Stimulated activated CD8-positive, alpha-beta memory T cell treated with anti-CD3 and anti-CD28 coated beads, Interleukin-4, amount 100 ng/mL, for 1 hour (primary cell): ENCODE data around the gene ITGA6.

Experiments used
- DNase-seq, 2 donors: peaks; one replicate each; pipeline ENCODE4 v3.0.0-alpha.2; 2020; ENCODE audit warnings: low read depth in 2 of 2, low spot score in 1 of 2

The ITGA6 gene

GRCh38 chr2:172464400-172465129 is 37.2 kb downstream of the ITGA6 start:
- no peak for DNase-seq

- peak; percentile 18 to 52 for DNase-seq
These were observed 38.3 kb downstream of the ITGA6 start for GRCh38 chr2:172465417-172466334.

GRCh38 chr2:172467382-172467781 is 40.0 kb downstream of the ITGA6 start:
- no peak for DNase-seq

GRCh38 chr2:172470958-172471922 is 43.9 kb downstream of the ITGA6 start:
- DNase-seq = no peak

GRCh38 chr2:172472446-172473033 is 45.2 kb downstream of the ITGA6 start:
- no peak for DNase-seq

GRCh38 chr2:172473167-172473566 is 45.8 kb downstream of the ITGA6 start:
- DNase-seq = no peak

GRCh38 chr2:172478353-172478752 is 51.0 kb downstream of the ITGA6 start:
- DNase-seq = no peak

- DNase-seq = no peak
These were observed 53.2 kb downstream of the ITGA6 start for GRCh38 chr2:172480301-172481218.

GRCh38 chr2:172481507-172482262 is 54.3 kb downstream of the ITGA6 start:
- no peak for DNase-seq

- no peak for DNase-seq
These were observed 56.9 kb downstream of the ITGA6 start for GRCh38 chr2:172484253-172484652.

GRCh38 chr2:172484706-172485105 is 57.3 kb downstream of the ITGA6 start:
- no peak for DNase-seq

- no peak for DNase-seq
These were observed 61.2 kb downstream of the ITGA6 start for GRCh38 chr2:172488556-172488955.

GRCh38 chr2:172489681-172490080 is 62.3 kb downstream of the ITGA6 start:
- no peak for DNase-seq

- DNase-seq = no peak
These were observed 68.8 kb downstream of the ITGA6 start for GRCh38 chr2:172496160-172496608.

- DNase-seq = no peak
These were observed 79.8 kb downstream of the ITGA6 start for GRCh38 chr2:172507199-172507598.

GRCh38 chr2:172510088-172510487 is 82.7 kb downstream of the ITGA6 start:
- DNase-seq = no peak

GRCh38 chr2:172510548-172510947 is 83.2 kb downstream of the ITGA6 start:
- no peak for DNase-seq

- no peak for DNase-seq
These were observed 85.6 kb downstream of the ITGA6 start for GRCh38 chr2:172512810-172513523.
